ENCODE data around the gene TM9SF1.

The TM9SF1 gene

GRCh38 chr14:24194873-24195185 is 412 bp downstream of the TM9SF1 start:
- no peak for DNase-seq

GRCh38 chr14:24194186-24194872 is 912 bp downstream of the TM9SF1 start:
- no peak for DNase-seq

- no peak for DNase-seq
These were observed 2.3 kb downstream of the TM9SF1 start for GRCh38 chr14:24192933-24193332.

- no peak for DNase-seq
These were observed 4.8 kb downstream of the TM9SF1 start for GRCh38 chr14:24190416-24190815.

- no peak for DNase-seq
These were observed 5.8 kb downstream of the TM9SF1 start for GRCh38 chr14:24189460-24189859.

- DNase-seq = no peak
These were observed 6.2 kb downstream of the TM9SF1 start for GRCh38 chr14:24189059-24189375.

GRCh38 chr14:24188251-24189058 is 6.8 kb downstream of the TM9SF1 start, which contains the start of gene IPO4:
Gene IPO4, minus strand, starts transcription at chr14:24188816. Its CDS starts 29 bp downstream, at chr14:24188787.
- DNase-seq = peak; percentile 95

- DNase-seq = no peak
These were observed 7.7 kb downstream of the TM9SF1 start for GRCh38 chr14:24187539-24187915.

- no peak for DNase-seq
These were observed 8.3 kb downstream of the TM9SF1 start for GRCh38 chr14:24186831-24187538.

- no peak for DNase-seq
These were observed 9.5 kb downstream of the TM9SF1 start for GRCh38 chr14:24185741-24186140.

- no peak for DNase-seq
These were observed 10.2 kb downstream of the TM9SF1 start for GRCh38 chr14:24185026-24185425.

- DNase-seq = no peak
These were observed 10.9 kb downstream of the TM9SF1 start for GRCh38 chr14:24184104-24184970.

GRCh38 chr14:24183014-24183481 is 12.2 kb downstream of the TM9SF1 start:
- DNase-seq = no peak

- no peak for DNase-seq
These were observed 12.9 kb downstream of the TM9SF1 start for GRCh38 chr14:24182110-24182882.

GRCh38 chr14:24181371-24182077 is 13.7 kb downstream of the TM9SF1 start:
- no peak for DNase-seq

- DNase-seq = no peak
These were observed 15.1 kb downstream of the TM9SF1 start for GRCh38 chr14:24179961-24180796.

GRCh38 chr14:24179294-24179960 is 15.8 kb downstream of the TM9SF1 start:
- DNase-seq = no peak

GRCh38 chr14:24178399-24179178 is 16.7 kb downstream of the TM9SF1 start:
- no peak for DNase-seq

GRCh38 chr14:24177891-24178290 is 17.4 kb downstream of the TM9SF1 start:
- DNase-seq = no peak
